A549 (cell line): ENCODE data around the gene SLC13A5. TPM values are rescaled to one million over a fixed set of nuclear protein-coding genes. Genes with fewer than 3 reads are reported as not detected.

Source experiments
- ATAC-seq, 2 experiments: fragments of 200-7000 bp in 1 of 2; fragments of >200 bp in 1 of 2; cut with Nextera tagmentation in 1 of 2; cut with Tn5 transposase in 1 of 2; 3 replicates each; pipeline versions ENCODE4 v1.8.0 to v1.9.1; 2018 to 2020; ENCODE audit warnings: mild to moderate bottlenecking in 1 of 2, moderate library complexity in 1 of 2
- CTCF ChIA-PET: fragments of 300-600 bp; sonication (Branson Sonifier 250); formaldehyde crosslinking; extraction: SDS; loops from one replicate; lab custom pipeline; 2021; ENCODE audit warnings: antibody characterized with exemption, inconsistent platforms; lab: Yijun Ruan, JAX
- POLR2A ChIA-PET: fragments of 350-600 bp; formaldehyde crosslinking; extraction: SDS; loops from one replicate; lab custom pipeline; 2021; ENCODE audit warnings: antibody characterized with exemption, inconsistent platforms; lab: Yijun Ruan, JAX
- DNase-seq, 2 experiments: peaks; one replicate each; pipeline versions ENCODE4 v3.0.0 to v3.0.0-alpha.2; 2011 to 2016; ENCODE audit warnings: low read depth in 1 of 2, low spot score in 1 of 2
- FAIRE-seq: peaks from 2 replicates; lab custom pipeline; 2011; peaks lifted over from hg19 to GRCh38; lab: Jason Lieb, UNC
- H3K27ac ChIP-seq, 2 experiments: fragments of >200 bp; sonication (Bioruptor Twin); formaldehyde crosslinking; 3 replicates each; pipeline ENCODE4 v1.5.1; 2016 to 2017
- H3K4me1 ChIP-seq: fragments of >200 bp; sonication (Bioruptor Twin); formaldehyde crosslinking; 3 replicates; pipeline ENCODE4 v1.6.1; 2016
- H3K4me2 ChIP-seq: fragments of >200 bp; sonication (Bioruptor Twin); formaldehyde crosslinking; 3 replicates; pipeline ENCODE4 v1.6.1; 2016
- H3K4me3 ChIP-seq: fragments of >200 bp; sonication (Bioruptor Twin); formaldehyde crosslinking; 3 replicates; pipeline ENCODE4 v1.5.1; 2016
- H3K9me3 ChIP-seq: fragments of >200 bp; sonication (Bioruptor Twin); formaldehyde crosslinking; 3 replicates; pipeline ENCODE4 v1.6.1; 2016
- NFE2L2 ChIP-seq: fragments of 150-350 bp; conservative IDR thresholded peaks from 2 replicates; pipeline ENCODE4 v1.6.1; 2014; ENCODE audit warnings: low read length
- POLR2AphosphoS2 ChIP-seq: conservative IDR thresholded peaks from 2 replicates; pipeline ENCODE4 v1.6.1; 2012; ENCODE audit warnings: low read length, improper control_type of control experiment, inconsistent platforms
- TFCP2L1 ChIP-seq: fragments of 250-450 bp; sonication (Bioruptor Pico); IDR thresholded peaks from 2 replicates; pipeline ENCODE4 v1.5.0; 2021; ENCODE audit warnings: mild to moderate bottlenecking
- WGBS: methylation state at CpG from one replicate; pipeline ENCODE4 v1.1.6; 2017; ENCODE audit errors: missing lambda C conversion rate; 5-methylcytosine and 5-hydroxymethylcytosine counted together
- polyA plus RNA-seq, 4 experiments: library from polyadenylated mRNA; depleted of rRNA in 3 of 4; stranded (reverse); fragments of >200 nt; fragmentation: RNase III in 1 of 4; extraction: RNeasy Plus Mini Kit Qiagen cat#74134 plus additional on column Dnase treatment in 1 of 4; gene quantifications; 2 replicates in 3 of 4; 3 replicates in 1 of 4; pipeline ENCODE4 v1.2.3, GENCODE V29; 2011 to 2017
- small RNA-seq, 6 experiments: library from RNA; depleted of rRNA; stranded (forward); fragments of <200 nt; gene quantifications; one replicate each; pipeline ENCODE3, GENCODE V24; 2012
- TF ChIP-seq, protein P1 (sequence below): IDR thresholded peaks from 2 replicates; pipeline ENCODE4 v1.6.1; 2012
- TF ChIP-seq, protein P2 (sequence below): fragments of 250-450 bp; sonication (Bioruptor Pico); IDR thresholded peaks from 2 replicates; pipeline ENCODE4 v1.5.0; 2021; ENCODE audit warnings: mild to moderate bottlenecking, moderate library complexity, borderline replicate concordance
- TF ChIP-seq, protein P3 (sequence below): fragments of 200-600 bp; sonication (generic); IDR thresholded peaks from 2 replicates; pipeline ENCODE4 v1.6.1; 2016; ENCODE audit warnings: antibody characterized with exemption, mild to moderate bottlenecking, moderate library complexity

The SLC13A5 gene
- polyA plus RNA-seq, 2 of the 4 experiments (the other 2 are of a cell fraction): 0.15 to 0.26 TPM

DNA sequence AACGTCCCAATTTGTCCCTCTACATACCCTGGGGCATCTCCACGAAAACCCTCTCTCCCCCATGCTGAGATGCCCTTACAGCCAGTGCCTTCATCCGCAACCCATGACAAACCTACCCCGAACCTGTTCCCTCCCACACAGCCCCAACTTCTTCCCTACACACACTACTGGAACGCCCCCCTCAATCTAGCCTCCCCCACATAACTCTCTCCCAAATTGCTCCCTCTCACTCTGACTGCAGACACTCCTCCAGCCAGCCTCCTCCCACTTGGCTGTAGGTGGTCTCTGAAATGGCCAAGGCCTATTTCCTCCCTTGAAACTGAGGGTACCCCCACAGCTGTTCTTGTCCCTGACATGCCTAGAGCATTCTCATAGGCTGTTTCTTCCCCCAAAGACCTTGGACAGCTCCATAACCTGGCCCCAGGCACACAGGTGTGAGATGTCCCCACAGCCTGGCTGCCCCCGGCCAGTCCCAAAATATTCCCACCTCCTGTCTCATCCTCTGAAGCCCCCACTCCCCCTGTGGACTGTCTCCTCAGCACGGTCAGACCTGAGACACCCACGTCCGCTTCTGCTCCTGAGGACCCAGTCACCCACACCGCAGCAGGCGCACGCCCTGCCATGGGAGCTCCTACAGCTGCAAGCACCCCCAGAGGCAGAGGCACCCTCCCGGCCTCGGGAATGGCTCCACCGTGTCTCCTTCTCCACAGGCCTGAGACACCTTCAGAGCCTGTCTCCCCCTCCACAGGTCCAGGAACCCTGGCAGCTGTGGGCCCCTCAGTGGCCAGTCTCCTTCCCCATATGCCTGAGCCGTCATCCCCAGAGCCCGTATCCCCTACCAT, 76.3 kb downstream of the SLC13A5 start:
- CTCF ChIA-PET: interaction anchor here (0.8 to 4.2 kb wide), 6 partner anchors 8 to 164 kb away, joined by 3 to 24 read pairs (median 4); no protein-coding TSS in a partner anchor

DNA sequence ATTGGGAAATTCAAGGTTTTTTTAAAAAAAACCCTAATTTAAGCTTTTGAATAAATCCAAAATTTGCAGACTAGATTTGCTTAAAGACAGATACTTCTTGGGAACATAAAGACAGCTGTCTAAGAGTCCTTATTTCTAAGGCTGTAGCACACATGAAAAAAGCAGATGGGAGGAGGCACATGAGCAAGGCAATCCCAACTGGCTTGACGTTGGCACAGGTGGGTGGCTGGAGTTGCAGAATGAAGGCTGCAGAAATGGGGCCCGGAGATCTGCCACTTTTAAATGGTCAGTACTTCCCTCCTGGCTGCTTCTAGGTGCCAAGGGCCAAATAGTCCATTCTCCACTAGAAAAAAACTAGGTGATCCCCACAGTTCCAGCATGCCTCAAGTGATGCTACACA, 77.1 kb downstream of the SLC13A5 start:
- CTCF ChIA-PET: interaction anchor here (1.5 to 2.1 kb wide), 3 partner anchors 12 to 163 kb away, joined by 4 to 8 read pairs (median 7); no protein-coding TSS in a partner anchor
- Histone ChIP-seq H3K9me3 (no peaks in the 10 kb centered on the region), H3K27ac (no peak overlapping the region), H3K4me2 (no peak overlapping the region), H3K4me3 (no peak overlapping the region)
- ATAC-seq: no peak
- DNase-seq: no peak
- POLR2A ChIA-PET: interaction anchor here (0.5 kb wide), 1 partner anchor 807 kb away, joined by 5 read pairs; no protein-coding TSS in a partner anchor
- TF ChIP-seq POLR2AphosphoS2: no peak
- TF ChIP-seq, all 56 proteins: peak for 0
- 82% methylated on average over 2 of the region's 2 CpGs for WGBS
- H3K4me1 ChIP-seq: peaks cover 9% of the 10 kb centered on the region
- FAIRE-seq: peak; percentile 23

More for the DNA sequence above, 76.3 kb downstream of the SLC13A5 start:
- no peak for FAIRE-seq
- DNase-seq: no peak
- Histone ChIP-seq H3K4me1 (peaks cover 12% of the 10 kb centered on the region), H3K4me3 (no peak overlapping the region), H3K9me3 (no peaks in the 10 kb centered on the region), H3K4me2 (no peak overlapping the region), H3K27ac (no peak overlapping the region)
- 94% methylated on average over 17 of the region's 17 CpGs for WGBS
- ATAC-seq: no peak
- POLR2A ChIA-PET: no interaction called here
- TF ChIP-seq, protein P1, sequence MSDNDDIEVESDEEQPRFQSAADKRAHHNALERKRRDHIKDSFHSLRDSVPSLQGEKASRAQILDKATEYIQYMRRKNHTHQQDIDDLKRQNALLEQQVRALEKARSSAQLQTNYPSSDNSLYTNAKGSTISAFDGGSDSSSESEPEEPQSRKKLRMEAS: no peak
- TF ChIP-seq NFE2L2 (no peak), TFCP2L1 (CRISPR knock-in tag) (no peak)
- TF ChIP-seq, protein P2, sequence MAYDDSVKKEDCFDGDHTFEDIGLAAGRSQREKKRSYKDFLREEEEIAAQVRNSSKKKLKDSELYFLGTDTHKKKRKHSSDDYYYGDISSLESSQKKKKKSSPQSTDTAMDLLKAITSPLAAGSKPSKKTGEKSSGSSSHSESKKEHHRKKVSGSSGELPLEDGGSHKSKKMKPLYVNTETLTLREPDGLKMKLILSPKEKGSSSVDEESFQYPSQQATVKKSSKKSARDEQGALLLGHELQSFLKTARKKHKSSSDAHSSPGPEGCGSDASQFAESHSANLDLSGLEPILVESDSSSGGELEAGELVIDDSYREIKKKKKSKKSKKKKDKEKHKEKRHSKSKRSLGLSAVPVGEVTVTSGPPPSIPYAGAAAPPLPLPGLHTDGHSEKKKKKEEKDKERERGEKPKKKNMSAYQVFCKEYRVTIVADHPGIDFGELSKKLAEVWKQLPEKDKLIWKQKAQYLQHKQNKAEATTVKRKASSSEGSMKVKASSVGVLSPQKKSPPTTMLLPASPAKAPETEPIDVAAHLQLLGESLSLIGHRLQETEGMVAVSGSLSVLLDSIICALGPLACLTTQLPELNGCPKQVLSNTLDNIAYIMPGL (CRISPR knock-in tag): no peak
- TF ChIP-seq, protein P3, sequence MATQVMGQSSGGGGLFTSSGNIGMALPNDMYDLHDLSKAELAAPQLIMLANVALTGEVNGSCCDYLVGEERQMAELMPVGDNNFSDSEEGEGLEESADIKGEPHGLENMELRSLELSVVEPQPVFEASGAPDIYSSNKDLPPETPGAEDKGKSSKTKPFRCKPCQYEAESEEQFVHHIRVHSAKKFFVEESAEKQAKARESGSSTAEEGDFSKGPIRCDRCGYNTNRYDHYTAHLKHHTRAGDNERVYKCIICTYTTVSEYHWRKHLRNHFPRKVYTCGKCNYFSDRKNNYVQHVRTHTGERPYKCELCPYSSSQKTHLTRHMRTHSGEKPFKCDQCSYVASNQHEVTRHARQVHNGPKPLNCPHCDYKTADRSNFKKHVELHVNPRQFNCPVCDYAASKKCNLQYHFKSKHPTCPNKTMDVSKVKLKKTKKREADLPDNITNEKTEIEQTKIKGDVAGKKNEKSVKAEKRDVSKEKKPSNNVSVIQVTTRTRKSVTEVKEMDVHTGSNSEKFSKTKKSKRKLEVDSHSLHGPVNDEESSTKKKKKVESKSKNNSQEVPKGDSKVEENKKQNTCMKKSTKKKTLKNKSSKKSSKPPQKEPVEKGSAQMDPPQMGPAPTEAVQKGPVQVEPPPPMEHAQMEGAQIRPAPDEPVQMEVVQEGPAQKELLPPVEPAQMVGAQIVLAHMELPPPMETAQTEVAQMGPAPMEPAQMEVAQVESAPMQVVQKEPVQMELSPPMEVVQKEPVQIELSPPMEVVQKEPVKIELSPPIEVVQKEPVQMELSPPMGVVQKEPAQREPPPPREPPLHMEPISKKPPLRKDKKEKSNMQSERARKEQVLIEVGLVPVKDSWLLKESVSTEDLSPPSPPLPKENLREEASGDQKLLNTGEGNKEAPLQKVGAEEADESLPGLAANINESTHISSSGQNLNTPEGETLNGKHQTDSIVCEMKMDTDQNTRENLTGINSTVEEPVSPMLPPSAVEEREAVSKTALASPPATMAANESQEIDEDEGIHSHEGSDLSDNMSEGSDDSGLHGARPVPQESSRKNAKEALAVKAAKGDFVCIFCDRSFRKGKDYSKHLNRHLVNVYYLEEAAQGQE: 0 out of 2 replicates have a peak, but pooled peaks have one; percentile 47

Small RNAs within 50 kb of the gene (small RNA-seq; reads per million reads assigned to genes)
- 0 reads per million in 6 experiments for gene AC004706.2
- gene MIR4520-1: 0 reads per million in 6 experiments

Other genes starting within 250 kb of the SLC13A5 start
- 0.80 and 0.93 TPM in 2 replicates for gene PITPNM3, start 156.8 kb downstream of the SLC13A5 start, polyA plus RNA-seq (2011; rRNA removed)
- gene PITPNM3, start 156.8 kb downstream of the SLC13A5 start, polyA plus RNA-seq (2017; fragmentation: RNase III; extraction: RNeasy Plus Mini Kit Qiagen cat#74134 plus additional on column Dnase treatment): 1.8 to 2.3 TPM (median 2.2 TPM) in 3 replicates
- gene KIAA0753, start 72.7 kb downstream of the SLC13A5 start, polyA plus RNA-seq (2011; rRNA removed): 15.2 and 21.5 TPM in 2 replicates
- gene KIAA0753, start 72.7 kb downstream of the SLC13A5 start, polyA plus RNA-seq (2017; fragmentation: RNase III; extraction: RNeasy Plus Mini Kit Qiagen cat#74134 plus additional on column Dnase treatment): 13.6 to 16.1 TPM (median 14.1 TPM) in 3 replicates
- 517 and 572 TPM in 2 replicates for gene TXNDC17, start 72.3 kb downstream of the SLC13A5 start, polyA plus RNA-seq (2011; rRNA removed)
- 621 to 751 TPM (median 643 TPM) in 3 replicates for gene TXNDC17, start 72.3 kb downstream of the SLC13A5 start, polyA plus RNA-seq (2017; fragmentation: RNase III; extraction: RNeasy Plus Mini Kit Qiagen cat#74134 plus additional on column Dnase treatment)
- 49.0 and 50.2 TPM in 2 replicates for gene MED31, start 61.8 kb downstream of the SLC13A5 start, polyA plus RNA-seq (2011; rRNA removed)
- 27.9 to 32.2 TPM (median 31.8 TPM) in 3 replicates for gene MED31, start 61.8 kb downstream of the SLC13A5 start, polyA plus RNA-seq (2017; fragmentation: RNase III; extraction: RNeasy Plus Mini Kit Qiagen cat#74134 plus additional on column Dnase treatment)
- gene C17orf100, start 61.6 kb downstream of the SLC13A5 start, polyA plus RNA-seq (2011; rRNA removed): 4.1 and 4.2 TPM in 2 replicates
- gene C17orf100, start 61.6 kb downstream of the SLC13A5 start, polyA plus RNA-seq (2017; fragmentation: RNase III; extraction: RNeasy Plus Mini Kit Qiagen cat#74134 plus additional on column Dnase treatment): 2.4 to 3.1 TPM (median 2.6 TPM) in 3 replicates
- gene XAF1, start 42.7 kb upstream of the SLC13A5 start, polyA plus RNA-seq (2011; rRNA removed): not detected in 2 replicates
- gene XAF1, start 42.7 kb upstream of the SLC13A5 start, polyA plus RNA-seq (2017; fragmentation: RNase III; extraction: RNeasy Plus Mini Kit Qiagen cat#74134 plus additional on column Dnase treatment): not detected in 3 replicates
- gene FBXO39, start 62.8 kb upstream of the SLC13A5 start, polyA plus RNA-seq (2011; rRNA removed): not detected in 2 replicates
- gene FBXO39, start 62.8 kb upstream of the SLC13A5 start, polyA plus RNA-seq (2017; fragmentation: RNase III; extraction: RNeasy Plus Mini Kit Qiagen cat#74134 plus additional on column Dnase treatment): not detected in 3 replicates
- gene TEKT1, start 118.4 kb upstream of the SLC13A5 start, polyA plus RNA-seq (2011; rRNA removed): not detected in 2 replicates
- gene TEKT1, start 118.4 kb upstream of the SLC13A5 start, polyA plus RNA-seq (2017; fragmentation: RNase III; extraction: RNeasy Plus Mini Kit Qiagen cat#74134 plus additional on column Dnase treatment): not detected in 3 replicates